HepG2 (cell line): ENCODE results near the gene ANTXR1. TPM values are rescaled to one million over a fixed set of nuclear protein-coding genes. Genes with fewer than 3 reads are reported as not detected.

Experiments
- ASH2L ChIP-seq: fragments of 300-600, 200-600 bp; sonication (generic); IDR thresholded peaks from 2 replicates; pipeline ENCODE4 v1.7.0; 2017; ENCODE audit warnings: low read depth, mild to moderate bottlenecking, moderate library complexity, mixed read lengths, low read length; ENCODE audit not compliant: insufficient read length
- FOSL1 ChIP-seq: sonication (generic); formaldehyde crosslinking; IDR thresholded peaks from 2 replicates; pipeline ENCODE4 v1.9.0; 2021; ENCODE audit warnings: missing genetic modification reagents, borderline replicate concordance
- HDAC1 ChIP-seq: sonication (generic); formaldehyde crosslinking; IDR thresholded peaks from 2 replicates; pipeline ENCODE4 v1.5.1; 2020; ENCODE audit warnings: mild to moderate bottlenecking, missing genetic modification reagents
- NCOA2 ChIP-seq: sonication (generic); formaldehyde crosslinking; IDR thresholded peaks from 2 replicates; pipeline ENCODE4 v1.8.0; 2022; ENCODE audit warnings: inconsistent platforms
- ZNF235 ChIP-seq: sonication (generic); formaldehyde crosslinking; IDR thresholded peaks from 2 replicates; pipeline ENCODE4 v1.8.1; 2023; ENCODE audit warnings: mild to moderate bottlenecking, missing genetic modification reagents, borderline replicate concordance
- ZNF546 ChIP-seq: sonication (generic); formaldehyde crosslinking; conservative IDR thresholded peaks from 2 replicates; pipeline ENCODE4 v1.8.1; 2023; ENCODE audit warnings: mild to moderate bottlenecking, missing genetic modification reagents
- ZNF839 ChIP-seq: sonication (generic); formaldehyde crosslinking; IDR thresholded peaks from 2 replicates; pipeline ENCODE4 v1.4.0; 2020; ENCODE audit warnings: missing genetic modification reagents, mild to moderate bottlenecking, borderline replicate concordance
- ZSCAN21 ChIP-seq: sonication (generic); formaldehyde crosslinking; IDR thresholded peaks from 2 replicates; pipeline ENCODE4 v1.8.0; 2022; ENCODE audit warnings: mild to moderate bottlenecking, missing genetic modification reagents, moderate library complexity, borderline replicate concordance
- polyA plus RNA-seq, 8 experiments: library from polyadenylated mRNA; depleted of rRNA in 3 of 8; stranded (reverse) in 7 of 8; unstranded in 1 of 8; fragments of >200 nt; fragmentation: Illumina TruSeq in 4 of 8; extraction: Trizol in 4 of 8; gene quantifications; 2 replicates each; pipeline versions ENCODE4 v1.2.1 to v1.2.3, GENCODE V29; 2011 to 2016; ENCODE audit warnings: low read depth in 4 of 8, missing spikeins in 1 of 8, mixed read lengths in 1 of 8; ENCODE audit not compliant: insufficient read depth in 1 of 8
- total RNA-seq, 5 experiments: library from RNA; depleted of rRNA; stranded (reverse); fragments of >200 nt; fragmentation: Illumina TruSeq; extraction: Trizol; gene quantifications; 2 replicates each; pipeline ENCODE4 v1.2.3, GENCODE V29; 2016; ENCODE audit warnings: low read depth in 1 of 5
- TF ChIP-seq, protein P1 (sequence below): sonication (generic); formaldehyde crosslinking; IDR thresholded peaks from 2 replicates; pipeline ENCODE4 v1.4.0; 2020; ENCODE audit warnings: missing genetic modification reagents, borderline replicate concordance
- TF ChIP-seq, protein P2 (sequence below): IDR thresholded peaks from 2 replicates; pipeline ENCODE4 v1.6.1; 2016; ENCODE audit warnings: low read depth, control low read depth
- TF ChIP-seq, protein P3 (sequence below): IDR thresholded peaks from 2 replicates; pipeline ENCODE4 v1.6.1; 2018; ENCODE audit warnings: missing genetic modification reagents, mild to moderate bottlenecking, missing compliant biosample characterization
- TF ChIP-seq, protein P4 (sequence below): sonication (generic); formaldehyde crosslinking; IDR thresholded peaks from 2 replicates; pipeline ENCODE4 v1.5.0; 2020; ENCODE audit warnings: mild to moderate bottlenecking, missing genetic modification reagents, moderate library complexity

The ANTXR1 gene
- total and polyA plus RNA-seq, 2 of the 13 experiments (the other 11 are each of a cell fraction or from before 2014, with no cell fraction given), result 4.5 to 12.7 TPM

DNA sequence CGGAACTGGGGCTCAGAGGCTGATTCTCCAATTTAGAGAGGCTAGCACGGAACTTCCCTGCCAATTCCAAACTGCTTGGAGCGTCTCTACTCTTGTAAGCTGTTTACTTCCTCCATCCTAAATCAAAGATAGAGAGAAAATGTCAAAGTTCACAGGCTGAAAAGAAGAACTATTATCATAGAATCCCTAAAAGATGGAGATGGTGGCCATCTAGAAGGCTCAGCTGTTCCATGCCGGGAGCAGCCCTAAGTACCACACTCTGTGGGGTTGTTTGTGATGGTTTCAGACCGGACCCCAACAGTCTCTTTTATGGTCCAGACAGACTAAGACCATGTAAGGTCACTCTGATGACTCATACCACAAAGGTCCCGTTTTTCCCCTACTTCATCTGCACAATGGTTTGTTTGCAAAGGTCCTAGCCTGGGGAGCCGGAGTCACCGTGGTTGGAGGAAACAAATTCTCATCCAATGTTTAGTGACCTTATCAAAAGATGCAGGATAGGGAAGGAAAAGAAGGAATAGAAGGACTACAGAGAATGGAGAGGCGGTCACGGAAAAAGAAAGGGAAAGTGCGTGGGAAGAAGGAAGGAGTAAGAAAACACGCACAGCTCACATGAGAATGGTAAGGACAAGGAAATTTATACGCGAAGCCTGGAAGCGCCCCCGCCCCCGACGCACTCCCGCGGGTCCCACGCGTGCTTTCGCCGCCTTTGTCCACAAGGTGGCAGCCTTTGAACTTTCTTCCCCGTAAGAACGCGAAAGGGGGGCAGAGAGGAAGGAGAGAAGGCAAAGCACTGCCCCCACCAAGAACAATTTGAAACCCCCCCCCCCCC, 453 bp upstream of the ANTXR1 start (continued):
- TF ChIP-seq, protein P1, sequence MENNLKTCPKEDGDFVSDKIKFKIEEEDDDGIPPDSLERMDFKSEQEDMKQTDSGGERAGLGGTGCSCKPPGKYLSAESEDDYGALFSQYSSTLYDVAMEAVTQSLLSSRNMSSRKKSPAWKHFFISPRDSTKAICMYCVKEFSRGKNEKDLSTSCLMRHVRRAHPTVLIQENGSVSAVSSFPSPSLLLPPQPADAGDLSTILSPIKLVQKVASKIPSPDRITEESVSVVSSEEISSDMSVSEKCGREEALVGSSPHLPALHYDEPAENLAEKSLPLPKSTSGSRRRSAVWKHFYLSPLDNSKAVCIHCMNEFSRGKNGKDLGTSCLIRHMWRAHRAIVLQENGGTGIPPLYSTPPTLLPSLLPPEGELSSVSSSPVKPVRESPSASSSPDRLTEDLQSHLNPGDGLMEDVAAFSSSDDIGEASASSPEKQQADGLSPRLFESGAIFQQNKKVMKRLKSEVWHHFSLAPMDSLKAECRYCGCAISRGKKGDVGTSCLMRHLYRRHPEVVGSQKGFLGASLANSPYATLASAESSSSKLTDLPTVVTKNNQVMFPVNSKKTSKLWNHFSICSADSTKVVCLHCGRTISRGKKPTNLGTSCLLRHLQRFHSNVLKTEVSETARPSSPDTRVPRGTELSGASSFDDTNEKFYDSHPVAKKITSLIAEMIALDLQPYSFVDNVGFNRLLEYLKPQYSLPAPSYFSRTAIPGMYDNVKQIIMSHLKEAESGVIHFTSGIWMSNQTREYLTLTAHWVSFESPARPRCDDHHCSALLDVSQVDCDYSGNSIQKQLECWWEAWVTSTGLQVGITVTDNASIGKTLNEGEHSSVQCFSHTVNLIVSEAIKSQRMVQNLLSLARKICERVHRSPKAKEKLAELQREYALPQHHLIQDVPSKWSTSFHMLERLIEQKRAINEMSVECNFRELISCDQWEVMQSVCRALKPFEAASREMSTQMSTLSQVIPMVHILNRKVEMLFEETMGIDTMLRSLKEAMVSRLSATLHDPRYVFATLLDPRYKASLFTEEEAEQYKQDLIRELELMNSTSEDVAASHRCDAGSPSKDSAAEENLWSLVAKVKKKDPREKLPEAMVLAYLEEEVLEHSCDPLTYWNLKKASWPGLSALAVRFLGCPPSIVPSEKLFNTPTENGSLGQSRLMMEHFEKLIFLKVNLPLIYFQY (CRISPR knock-in tag), result 0 out of 2 replicates have a peak, but pooled peaks have one; percentile 3
- TF ChIP-seq ZNF546 (no peak), ZNF839 (CRISPR knock-in tag) (no peak), ZNF235 (CRISPR knock-in tag) (no peak), NCOA2 (CRISPR knock-in tag) (peak; percentile 7; the same call in 1 of the 2 replicates), FOSL1 (0 out of 2 replicates have a peak, but pooled peaks have one; percentile 61), ZSCAN21 (0 out of 2 replicates have a peak, but pooled peaks have one; percentile 11), ASH2L (peak; percentile 40), HDAC1 (CRISPR knock-in tag) (0 out of 2 replicates have a peak, but pooled peaks have one; percentile 10)
- TF ChIP-seq, protein P2, sequence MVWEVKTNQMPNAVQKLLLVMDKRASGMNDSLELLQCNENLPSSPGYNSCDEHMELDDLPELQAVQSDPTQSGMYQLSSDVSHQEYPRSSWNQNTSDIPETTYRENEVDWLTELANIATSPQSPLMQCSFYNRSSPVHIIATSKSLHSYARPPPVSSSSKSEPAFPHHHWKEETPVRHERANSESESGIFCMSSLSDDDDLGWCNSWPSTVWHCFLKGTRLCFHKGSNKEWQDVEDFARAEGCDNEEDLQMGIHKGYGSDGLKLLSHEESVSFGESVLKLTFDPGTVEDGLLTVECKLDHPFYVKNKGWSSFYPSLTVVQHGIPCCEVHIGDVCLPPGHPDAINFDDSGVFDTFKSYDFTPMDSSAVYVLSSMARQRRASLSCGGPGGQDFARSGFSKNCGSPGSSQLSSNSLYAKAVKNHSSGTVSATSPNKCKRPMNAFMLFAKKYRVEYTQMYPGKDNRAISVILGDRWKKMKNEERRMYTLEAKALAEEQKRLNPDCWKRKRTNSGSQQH, result peak; percentile 44; the same call in 1 of the 2 replicates
- TF ChIP-seq, protein P3, sequence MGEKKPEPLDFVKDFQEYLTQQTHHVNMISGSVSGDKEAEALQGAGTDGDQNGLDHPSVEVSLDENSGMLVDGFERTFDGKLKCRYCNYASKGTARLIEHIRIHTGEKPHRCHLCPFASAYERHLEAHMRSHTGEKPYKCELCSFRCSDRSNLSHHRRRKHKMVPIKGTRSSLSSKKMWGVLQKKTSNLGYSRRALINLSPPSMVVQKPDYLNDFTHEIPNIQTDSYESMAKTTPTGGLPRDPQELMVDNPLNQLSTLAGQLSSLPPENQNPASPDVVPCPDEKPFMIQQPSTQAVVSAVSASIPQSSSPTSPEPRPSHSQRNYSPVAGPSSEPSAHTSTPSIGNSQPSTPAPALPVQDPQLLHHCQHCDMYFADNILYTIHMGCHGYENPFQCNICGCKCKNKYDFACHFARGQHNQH (CRISPR knock-in tag), result 0 out of 2 replicates have a peak, but pooled peaks have one; percentile 25
- TF ChIP-seq, protein P4, sequence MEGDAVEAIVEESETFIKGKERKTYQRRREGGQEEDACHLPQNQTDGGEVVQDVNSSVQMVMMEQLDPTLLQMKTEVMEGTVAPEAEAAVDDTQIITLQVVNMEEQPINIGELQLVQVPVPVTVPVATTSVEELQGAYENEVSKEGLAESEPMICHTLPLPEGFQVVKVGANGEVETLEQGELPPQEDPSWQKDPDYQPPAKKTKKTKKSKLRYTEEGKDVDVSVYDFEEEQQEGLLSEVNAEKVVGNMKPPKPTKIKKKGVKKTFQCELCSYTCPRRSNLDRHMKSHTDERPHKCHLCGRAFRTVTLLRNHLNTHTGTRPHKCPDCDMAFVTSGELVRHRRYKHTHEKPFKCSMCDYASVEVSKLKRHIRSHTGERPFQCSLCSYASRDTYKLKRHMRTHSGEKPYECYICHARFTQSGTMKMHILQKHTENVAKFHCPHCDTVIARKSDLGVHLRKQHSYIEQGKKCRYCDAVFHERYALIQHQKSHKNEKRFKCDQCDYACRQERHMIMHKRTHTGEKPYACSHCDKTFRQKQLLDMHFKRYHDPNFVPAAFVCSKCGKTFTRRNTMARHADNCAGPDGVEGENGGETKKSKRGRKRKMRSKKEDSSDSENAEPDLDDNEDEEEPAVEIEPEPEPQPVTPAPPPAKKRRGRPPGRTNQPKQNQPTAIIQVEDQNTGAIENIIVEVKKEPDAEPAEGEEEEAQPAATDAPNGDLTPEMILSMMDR (CRISPR knock-in tag), result peak; percentile 84
